ENCODE data around the gene PSMD8. TPM values are rescaled to one million over a fixed set of nuclear protein-coding genes. Genes with fewer than 3 reads are reported as not detected.

Gene PSMD8
- total RNA-seq, 1 donor from 2014 or later: 215 TPM

GRCh38 chr19:38369584-38369983 is 4.8 kb upstream of the PSMD8 start:
- Mint-ChIP-seq H3K9me3 (ENCODE audit: unreplicated experiment) (peaks cover 2% of the 10 kb centered on the region), H3K4me3 (ENCODE audit: unreplicated experiment) (no peak overlapping the region), H3K36me3 (ENCODE audit: low read depth, unreplicated experiment) (no peaks in the 10 kb centered on the region), H3K27me3 (ENCODE audit: low read depth, unreplicated experiment) (peaks cover 29% of the 10 kb centered on the region), H3K27ac (ENCODE audit: unreplicated experiment) (no peak overlapping the region), H3K4me1 (ENCODE audit: low read depth, unreplicated experiment) (no peaks in the 10 kb centered on the region)
- H3K27me3 ChIP-seq (ENCODE audit: insufficient read depth, low read length): peaks cover 3% of the 10 kb centered on the region
- TF ChIP-seq EZH2 (IDR thresholded peaks at IDR 0.05; ENCODE audit: insufficient read depth, low read length) (no peak), CTCF (IDR thresholded peaks at IDR 0.05; ENCODE audit: insufficient read depth, low read depth, low read length) (no peak)
- DNase-seq (ENCODE audit: low read depth): no peak
- FAIRE-seq: no peak
- H3K9me3 ChIP-seq (ENCODE audit: insufficient read depth, low read depth, low read length): no peaks in the 10 kb centered on the region
- H3K79me2 ChIP-seq (ENCODE audit: insufficient read depth, low read length): no peaks in the 10 kb centered on the region
- H2AFZ ChIP-seq (ENCODE audit: low read depth, low read length): no peak overlapping the region
- no peak overlapping the region for H3K4me2 ChIP-seq (ENCODE audit: low read length)
- H3K27ac ChIP-seq (ENCODE audit: low read depth, low read length): no peak overlapping the region
- H3K9ac ChIP-seq (ENCODE audit: low read length): no peak overlapping the region
- no peaks in the 10 kb centered on the region for H3K36me3 ChIP-seq (ENCODE audit: insufficient read depth, low read length)
- no peaks in the 10 kb centered on the region for H3K4me1 ChIP-seq (ENCODE audit: insufficient read depth, low read length)
- no peaks in the 10 kb centered on the region for H4K20me1 ChIP-seq (ENCODE audit: insufficient read depth, low read length)
- H3K4me3 ChIP-seq (ENCODE audit: insufficient read depth, low read depth, low read length): no peak overlapping the region

GRCh38 chr19:38370299-38370698 is 4.1 kb upstream of the PSMD8 start:
- peaks cover 29% of the 10 kb centered on the region for H3K27me3 Mint-ChIP-seq (ENCODE audit: low read depth, unreplicated experiment)
- peaks cover 2% of the 10 kb centered on the region for H3K9me3 Mint-ChIP-seq (ENCODE audit: unreplicated experiment)
- peaks cover 2% of the 10 kb centered on the region for H4K20me1 ChIP-seq (ENCODE audit: insufficient read depth, low read length)
- no peaks in the 10 kb centered on the region for H3K9me3 ChIP-seq (ENCODE audit: insufficient read depth, low read depth, low read length)
- H3K4me3 Mint-ChIP-seq (ENCODE audit: unreplicated experiment): no peak overlapping the region
- H3K27me3 ChIP-seq (ENCODE audit: insufficient read depth, low read length): peaks cover 3% of the 10 kb centered on the region
- H3K36me3 ChIP-seq (ENCODE audit: insufficient read depth, low read length): no peaks in the 10 kb centered on the region
- no peaks in the 10 kb centered on the region for H3K36me3 Mint-ChIP-seq (ENCODE audit: low read depth, unreplicated experiment)
- H2AFZ ChIP-seq (ENCODE audit: low read depth, low read length): no peak overlapping the region
- DNase-seq (ENCODE audit: low read depth) (no peak), FAIRE-seq (no peak)
- H3K79me2 ChIP-seq (ENCODE audit: insufficient read depth, low read length): peaks cover 7% of the 10 kb centered on the region
- no peak overlapping the region for H3K9ac ChIP-seq (ENCODE audit: low read length)
- H3K4me1 ChIP-seq (ENCODE audit: insufficient read depth, low read length): no peaks in the 10 kb centered on the region
- H3K27ac Mint-ChIP-seq (ENCODE audit: unreplicated experiment): no peak overlapping the region
- H3K4me2 ChIP-seq (ENCODE audit: low read length): no peak overlapping the region
- no peak overlapping the region for H3K4me3 ChIP-seq (ENCODE audit: insufficient read depth, low read depth, low read length)
- H3K27ac ChIP-seq (ENCODE audit: low read depth, low read length): no peak overlapping the region
- H3K4me1 Mint-ChIP-seq (ENCODE audit: low read depth, unreplicated experiment): no peaks in the 10 kb centered on the region
- TF ChIP-seq EZH2 (IDR thresholded peaks at IDR 0.05; ENCODE audit: insufficient read depth, low read length) (no peak), CTCF (IDR thresholded peaks at IDR 0.05; ENCODE audit: insufficient read depth, low read depth, low read length) (no peak)

GRCh38 chr19:38371081-38371480 is 3.3 kb upstream of the PSMD8 start:
- FAIRE-seq (no peak), DNase-seq (ENCODE audit: low read depth) (no peak)
- H3K36me3 ChIP-seq (ENCODE audit: insufficient read depth, low read length): no peaks in the 10 kb centered on the region
- H3K9ac ChIP-seq (ENCODE audit: low read length): no peak overlapping the region
- no peak overlapping the region for H3K27ac ChIP-seq (ENCODE audit: low read depth, low read length)
- Mint-ChIP-seq H3K36me3 (ENCODE audit: low read depth, unreplicated experiment) (no peaks in the 10 kb centered on the region), H3K4me3 (ENCODE audit: unreplicated experiment) (no peak overlapping the region), H3K27me3 (ENCODE audit: low read depth, unreplicated experiment) (peaks cover 27% of the 10 kb centered on the region), H3K27ac (ENCODE audit: unreplicated experiment) (no peak overlapping the region), H3K4me1 (ENCODE audit: low read depth, unreplicated experiment) (peaks cover 1% of the 10 kb centered on the region), H3K9me3 (ENCODE audit: unreplicated experiment) (peaks cover 2% of the 10 kb centered on the region)
- TF ChIP-seq EZH2 (IDR thresholded peaks at IDR 0.05; ENCODE audit: insufficient read depth, low read length) (no peak), CTCF (IDR thresholded peaks at IDR 0.05; ENCODE audit: insufficient read depth, low read depth, low read length) (no peak)
- peaks cover 10% of the 10 kb centered on the region for H4K20me1 ChIP-seq (ENCODE audit: insufficient read depth, low read length)
- no peaks in the 10 kb centered on the region for H3K9me3 ChIP-seq (ENCODE audit: insufficient read depth, low read depth, low read length)
- H3K4me2 ChIP-seq (ENCODE audit: low read length): no peak overlapping the region
- H3K4me3 ChIP-seq (ENCODE audit: insufficient read depth, low read depth, low read length): no peak overlapping the region
- peaks cover 3% of the 10 kb centered on the region for H3K27me3 ChIP-seq (ENCODE audit: insufficient read depth, low read length)
- H3K4me1 ChIP-seq (ENCODE audit: insufficient read depth, low read length): peaks cover 6% of the 10 kb centered on the region
- H3K79me2 ChIP-seq (ENCODE audit: insufficient read depth, low read length): peaks cover 14% of the 10 kb centered on the region
- H2AFZ ChIP-seq (ENCODE audit: low read depth, low read length): no peak overlapping the region

Measured in astrocyte (in vitro differentiated cells and primary cell).